ENCODE results near the gene RASGRP1.

DNA sequence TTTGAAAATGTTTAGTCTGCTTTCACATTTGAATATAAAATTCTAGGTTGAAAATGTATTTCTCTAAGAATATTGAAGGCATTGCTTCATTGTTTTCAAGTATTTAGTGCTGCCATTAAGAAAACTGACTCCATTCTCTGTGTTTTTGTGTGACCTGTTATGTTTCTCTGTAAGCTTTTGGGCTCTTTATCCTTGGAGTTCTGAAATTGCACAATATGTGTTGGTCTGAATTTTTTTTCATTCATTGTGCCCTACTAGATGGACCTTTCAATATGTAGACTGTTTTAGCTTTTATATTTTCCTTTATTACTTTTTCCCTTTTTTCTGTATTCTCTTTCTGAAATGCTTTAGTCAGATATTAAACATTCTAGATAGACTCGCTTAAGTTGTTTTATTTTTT, 88.5 kb downstream of the RASGRP1 start:
- TF ChIP-seq POLR2A (IDR thresholded peaks at IDR 0.05; ENCODE audit: low read length), result no peak
- TF ChIP-seq GATA1 (IDR thresholded peaks at IDR 0.05; ENCODE audit: low read depth, low read length), result no peak

Measured in erythroblast (primary cell).